SHP77 (cell line): ENCODE data around the gene STX12.

Experiments
- DNase-seq, 2 experiments: peaks; one replicate each; lab custom pipeline; 2025; lab: John Stamatoyannopoulos, UW

STX12 gene

GRCh38 chr1:27772932-27773825 lies at the start of gene STX12:
Gene STX12 (plus strand): TSS chr1:27773219. CDS start chr1:27773308, 89 bp downstream.
- peak; percentile 96 to 97 for DNase-seq

GRCh38 chr1:27724961-27725373 lies 48.1 kb upstream of the STX12 start:
- no peak for DNase-seq

- DNase-seq = peak; percentile 97 to 98
Observed at GRCh38 chr1:27725374-27726172, 47.4 kb upstream of the STX12 start, which contains the start of gene FAM76A. Gene FAM76A (plus strand): TSS chr1:27725961. CDS start chr1:27726081, 120 bp downstream.

GRCh38 chr1:27726173-27727044 lies 46.6 kb upstream of the STX12 start:
- DNase-seq = peak; percentile 8 to 24

GRCh38 chr1:27727126-27727525 lies 45.9 kb upstream of the STX12 start:
- no peak for DNase-seq

- DNase-seq = no peak
Observed at GRCh38 chr1:27736252-27736651, 36.8 kb upstream of the STX12 start.

GRCh38 chr1:27741121-27741520 lies 31.9 kb upstream of the STX12 start:
- DNase-seq = no peak

- no peak for DNase-seq
Observed at GRCh38 chr1:27744556-27744955, 28.5 kb upstream of the STX12 start.

GRCh38 chr1:27745466-27745865 lies 27.6 kb upstream of the STX12 start:
- no peak for DNase-seq

GRCh38 chr1:27752360-27752759 lies 20.7 kb upstream of the STX12 start:
- no peak for DNase-seq

- no peak for DNase-seq
Observed at GRCh38 chr1:27755286-27755685, 17.7 kb upstream of the STX12 start.

GRCh38 chr1:27755865-27756264 lies 17.2 kb upstream of the STX12 start:
- DNase-seq = no peak

- DNase-seq = no peak
Observed at GRCh38 chr1:27759236-27759635, 13.8 kb upstream of the STX12 start.

GRCh38 chr1:27760426-27760825 lies 12.6 kb upstream of the STX12 start:
- no peak for DNase-seq

GRCh38 chr1:27762033-27762432 lies 11.0 kb upstream of the STX12 start:
- DNase-seq = no peak

GRCh38 chr1:27763358-27763757 lies 9.7 kb upstream of the STX12 start:
- DNase-seq = no peak

- no peak for DNase-seq
Observed at GRCh38 chr1:27770293-27770830, 2.7 kb upstream of the STX12 start.

- DNase-seq = no peak
Observed at GRCh38 chr1:27772036-27772931, 735 bp upstream of the STX12 start.

- DNase-seq = no peak
Observed at GRCh38 chr1:27773826-27774445, 917 bp downstream of the STX12 start.

GRCh38 chr1:27774654-27775053 lies 1.6 kb downstream of the STX12 start:
- DNase-seq = no peak
